ENCODE measurements around the gene COL23A1.

DNA sequence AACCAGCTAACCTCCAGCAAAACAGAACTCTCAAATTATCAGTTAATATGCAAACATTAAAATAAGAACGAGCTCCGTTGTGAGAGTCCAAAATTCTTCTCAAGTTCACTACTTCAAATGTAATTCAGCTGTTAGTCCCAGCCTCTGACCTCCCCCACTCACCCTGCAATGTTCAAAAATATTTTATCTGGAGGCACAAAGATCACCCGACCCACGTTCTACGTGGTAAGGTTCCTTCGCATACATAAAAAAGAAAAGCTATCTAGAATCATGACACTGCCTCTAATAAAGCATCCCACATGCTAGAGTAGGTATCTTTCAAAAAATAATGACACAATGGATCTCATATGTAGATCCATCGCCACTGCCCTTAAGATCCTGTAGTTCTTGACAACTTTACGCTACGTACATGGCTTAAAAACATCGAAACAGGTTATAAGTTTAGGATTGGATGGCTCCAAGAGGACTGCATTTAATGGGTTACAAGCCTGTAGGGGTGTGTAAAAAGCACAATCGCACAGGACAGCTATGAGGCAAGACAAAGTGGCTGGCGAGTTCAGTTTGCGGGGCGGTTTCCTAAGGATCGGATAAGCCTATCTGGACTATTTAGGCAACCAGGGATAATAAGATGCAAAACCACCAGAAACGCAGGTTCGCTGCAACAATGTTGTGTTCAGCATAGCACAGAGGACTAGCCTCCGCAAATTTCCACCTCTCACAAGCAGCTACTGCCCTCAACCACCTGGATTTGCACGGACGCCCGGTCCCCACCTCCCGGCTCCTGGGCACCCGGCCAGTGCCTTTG lies 35.7 kb upstream of the COL23A1 start:
- TF ChIP-seq, protein P1, sequence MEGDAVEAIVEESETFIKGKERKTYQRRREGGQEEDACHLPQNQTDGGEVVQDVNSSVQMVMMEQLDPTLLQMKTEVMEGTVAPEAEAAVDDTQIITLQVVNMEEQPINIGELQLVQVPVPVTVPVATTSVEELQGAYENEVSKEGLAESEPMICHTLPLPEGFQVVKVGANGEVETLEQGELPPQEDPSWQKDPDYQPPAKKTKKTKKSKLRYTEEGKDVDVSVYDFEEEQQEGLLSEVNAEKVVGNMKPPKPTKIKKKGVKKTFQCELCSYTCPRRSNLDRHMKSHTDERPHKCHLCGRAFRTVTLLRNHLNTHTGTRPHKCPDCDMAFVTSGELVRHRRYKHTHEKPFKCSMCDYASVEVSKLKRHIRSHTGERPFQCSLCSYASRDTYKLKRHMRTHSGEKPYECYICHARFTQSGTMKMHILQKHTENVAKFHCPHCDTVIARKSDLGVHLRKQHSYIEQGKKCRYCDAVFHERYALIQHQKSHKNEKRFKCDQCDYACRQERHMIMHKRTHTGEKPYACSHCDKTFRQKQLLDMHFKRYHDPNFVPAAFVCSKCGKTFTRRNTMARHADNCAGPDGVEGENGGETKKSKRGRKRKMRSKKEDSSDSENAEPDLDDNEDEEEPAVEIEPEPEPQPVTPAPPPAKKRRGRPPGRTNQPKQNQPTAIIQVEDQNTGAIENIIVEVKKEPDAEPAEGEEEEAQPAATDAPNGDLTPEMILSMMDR (conservative IDR thresholded peaks at IDR 0.05 in 1 of 2, IDR thresholded peaks at IDR 0.05 in 1 of 2; ENCODE audit: low read depth in 1 of 2, low read length in 2 of 2) = no peak
- TF ChIP-seq EZH2 (IDR thresholded peaks at IDR 0.05; ENCODE audit: low read length, missing control alignments) = no peak

Measured in fibroblast of lung (primary cell).